H1 (cell line): ENCODE data around the gene SPRR1B. TPM values are rescaled to one million over a fixed set of nuclear protein-coding genes. Genes with fewer than 3 reads are reported as not detected.

Experiments used
- CTCF ChIA-PET: fragments of 300-600 bp; sonication (Branson Sonifier 250); formaldehyde crosslinking; loops from one replicate; lab custom pipeline; 2021; ENCODE audit not compliant: partially characterized antibody; lab: Charles Lee
- POLR2A ChIA-PET: fragments of 300-600 bp; sonication (Branson Sonifier 250); formaldehyde crosslinking; loops from one replicate; lab custom pipeline; 2021; ENCODE audit warnings: inconsistent platforms; ENCODE audit not compliant: partially characterized antibody; lab: Charles Lee
- DNase-seq, 2 experiments: peaks; one replicate each; pipeline versions ENCODE4 v3.0.0 to v3.0.0-alpha.2; 2010 to 2022; ENCODE audit warnings: low spot score in 2 of 2, low read depth in 1 of 2, mixed read lengths in 1 of 2
- FAIRE-seq: peaks from 2 replicates; lab custom pipeline; 2011; peaks lifted over from hg19 to GRCh38; lab: Jason Lieb, UNC
- H2AFZ ChIP-seq: 2 replicates; pipeline ENCODE4 v1.8.1; 2012; ENCODE audit warnings: low read length, inconsistent platforms
- H2AK5ac ChIP-seq: 2 replicates; pipeline ENCODE4 v1.6.1; 2013; ENCODE audit warnings: low read depth, low read length
- H2BK120ac ChIP-seq: replicated peaks from 2 replicates; pipeline ENCODE3; 2013; ENCODE audit warnings: low read depth, low read length, inconsistent platforms
- H2BK12ac ChIP-seq: 2 replicates; pipeline ENCODE4 v1.6.1; 2013; ENCODE audit warnings: low read depth, low read length
- H2BK15ac ChIP-seq: 2 replicates; pipeline ENCODE4 v1.6.1; 2013; ENCODE audit warnings: low read length
- H2BK20ac ChIP-seq: 2 replicates; pipeline ENCODE4 v1.6.1; 2013; ENCODE audit warnings: low read length
- H2BK5ac ChIP-seq: 2 replicates; pipeline ENCODE4 v1.6.1; 2013; ENCODE audit warnings: low read depth, low read length
- H3K14ac ChIP-seq: 2 replicates; pipeline ENCODE4 v1.6.1; 2013; ENCODE audit warnings: inconsistent platforms; ENCODE audit not compliant: insufficient read length
- H3K18ac ChIP-seq: 2 replicates; pipeline ENCODE4 v1.6.1; 2013; ENCODE audit warnings: low read length; ENCODE audit errors: extremely low read depth
- H3K23ac ChIP-seq: 2 replicates; pipeline ENCODE4 v1.6.1; 2013; ENCODE audit warnings: inconsistent platforms; ENCODE audit not compliant: insufficient read length
- H3K23me2 ChIP-seq: 2 replicates; pipeline ENCODE4 v1.6.1; 2013; ENCODE audit warnings: low read depth, low read length
- H3K27ac ChIP-seq: 2 replicates; pipeline ENCODE4 v1.6.1; 2011; ENCODE audit warnings: low read depth, low read length, inconsistent platforms
- H3K27me3 ChIP-seq, 4 experiments: replicated peaks in 1 of 4; 1 replicate in 1 of 4; 2 replicates in 3 of 4; pipeline versions ENCODE4 v1.6.1 to v1.8.1; 2011 to 2013; ENCODE audit warnings: low read length in 3 of 4, mild to moderate bottlenecking in 3 of 4, inconsistent platforms in 2 of 4, mixed read lengths in 2 of 4, moderate library complexity in 1 of 4; ENCODE audit not compliant: control insufficient read depth in 3 of 4, insufficient read depth in 3 of 4; ENCODE audit errors: extremely low read depth in 1 of 4
- H3K36me3 ChIP-seq, 4 experiments: 2 replicates each; pipeline versions ENCODE4 v1.6.1 to v1.8.1; 2011 to 2013; ENCODE audit warnings: mild to moderate bottlenecking in 4 of 4, low read length in 3 of 4, moderate library complexity in 2 of 4, control low read depth in 1 of 4, inconsistent platforms in 1 of 4; ENCODE audit not compliant: insufficient read depth in 4 of 4, control insufficient read depth in 2 of 4
- H3K4ac ChIP-seq: replicated peaks from 2 replicates; pipeline ENCODE3; 2013; ENCODE audit warnings: low read length, low read depth, mixed read lengths, inconsistent platforms; ENCODE audit not compliant: insufficient read length
- H3K4me1 ChIP-seq, 4 experiments: replicated peaks in 1 of 4; 1 replicate in 1 of 4; 2 replicates in 3 of 4; pipeline versions ENCODE4 v1.6.1 to v1.8.1; 2011 to 2013; ENCODE audit warnings: low read length in 3 of 4, inconsistent platforms in 2 of 4, mixed read lengths in 1 of 4; ENCODE audit not compliant: insufficient read depth in 4 of 4, control insufficient read depth in 3 of 4
- H3K4me2 ChIP-seq, 2 experiments: 2 replicates each; pipeline versions ENCODE4 v1.6.1 to v1.8.1; 2011 to 2013; ENCODE audit warnings: low read depth in 2 of 2, low read length in 2 of 2, control low read depth in 1 of 2, inconsistent platforms in 1 of 2, mild to moderate bottlenecking in 1 of 2; ENCODE audit not compliant: insufficient read depth in 1 of 2
- H3K4me3 ChIP-seq, 4 experiments: fragments of 200-600, 300-600 bp in 1 of 4; sonication (generic), shearing (Covaris generic), sonication (Bioruptor Twin) in 1 of 4; 2 replicates each; pipeline versions ENCODE4 v1.5.1 to v1.8.1; 2011 to 2016; ENCODE audit warnings: low read length in 4 of 4, low read depth in 3 of 4, control low read depth in 2 of 4, inconsistent platforms in 2 of 4, mild to moderate bottlenecking in 2 of 4, mixed read lengths in 1 of 4, moderate library complexity in 1 of 4; ENCODE audit not compliant: insufficient read depth in 2 of 4; ENCODE audit errors: extremely low read depth in 1 of 4
- H3K56ac ChIP-seq: replicated peaks from 2 replicates; pipeline ENCODE3; 2013; ENCODE audit warnings: low read depth, mild to moderate bottlenecking, mixed read lengths, low read length, inconsistent platforms; ENCODE audit not compliant: insufficient read length
- H3K79me1 ChIP-seq: 2 replicates; pipeline ENCODE4 v1.6.1; 2013; ENCODE audit warnings: low read depth, low read length, control low read depth
- H3K79me2 ChIP-seq, 2 experiments: 2 replicates each; pipeline versions ENCODE4 v1.6.1 to v1.8.1; 2012 to 2013; ENCODE audit warnings: low read length in 2 of 2, mild to moderate bottlenecking in 2 of 2, inconsistent platforms in 1 of 2; ENCODE audit not compliant: insufficient read depth in 2 of 2, control insufficient read depth in 1 of 2
- H3K9ac ChIP-seq, 4 experiments: replicated peaks in 1 of 4; 1 replicate in 1 of 4; 2 replicates in 3 of 4; pipeline versions ENCODE4 v1.6.1 to v1.8.1; 2011 to 2013; ENCODE audit warnings: low read depth in 3 of 4, low read length in 3 of 4, control low read depth in 2 of 4, mild to moderate bottlenecking in 2 of 4, moderate library complexity in 2 of 4, inconsistent platforms in 1 of 4; ENCODE audit errors: extremely low read depth in 1 of 4
- H3K9me3 ChIP-seq, 2 experiments: 2 replicates each; pipeline versions ENCODE4 v1.6.1 to v1.8.1; 2012 to 2013; ENCODE audit warnings: mild to moderate bottlenecking in 2 of 2, moderate library complexity in 2 of 2, control low read depth in 1 of 2, inconsistent platforms in 1 of 2, low read depth in 1 of 2, low read length in 1 of 2, mixed read lengths in 1 of 2; ENCODE audit not compliant: insufficient read depth in 2 of 2
- H4K20me1 ChIP-seq, 2 experiments: replicated peaks in 1 of 2; 2 replicates each; pipeline versions ENCODE3 to v1.8.1; 2011 to 2013; ENCODE audit warnings: inconsistent platforms in 2 of 2, low read length in 2 of 2, mild to moderate bottlenecking in 1 of 2; ENCODE audit not compliant: insufficient read depth in 2 of 2, control insufficient read depth in 1 of 2
- H4K5ac ChIP-seq: 2 replicates; pipeline ENCODE4 v1.6.1; 2013; ENCODE audit warnings: low read length, low read depth, mixed read lengths, inconsistent platforms; ENCODE audit not compliant: insufficient read length
- H4K8ac ChIP-seq: 2 replicates; pipeline ENCODE4 v1.8.0; 2013; ENCODE audit warnings: mild to moderate bottlenecking, moderate library complexity, low read length, inconsistent platforms; ENCODE audit not compliant: insufficient read depth; ENCODE audit errors: extremely low read depth
- H4K91ac ChIP-seq: replicated peaks from 2 replicates; pipeline ENCODE3; 2013; ENCODE audit warnings: low read length, mixed read lengths, inconsistent platforms; ENCODE audit not compliant: insufficient read length
- ASH2L ChIP-seq: fragments of 200-600, 300-600 bp; sonication (generic); IDR thresholded peaks from one replicate; pipeline ENCODE4 v1.7.1; 2017; ENCODE audit warnings: low read length
- CHD2 ChIP-seq: IDR thresholded peaks from 2 replicates; pipeline ENCODE4 v1.6.1; 2012; ENCODE audit warnings: low read length, improper control_type of control experiment
- CREB1 ChIP-seq: IDR thresholded peaks from 2 replicates; pipeline ENCODE4 v1.6.1; 2012; ENCODE audit warnings: inconsistent platforms
- EGR1 ChIP-seq: IDR thresholded peaks from 2 replicates; pipeline ENCODE4 v1.6.1; 2011; ENCODE audit warnings: low read depth, low read length, borderline replicate concordance
- RNF2 ChIP-seq: fragments of 200-900, 300-1000 bp; sonication (generic); IDR thresholded peaks from 2 replicates; pipeline ENCODE4 v1.7.1; 2016; ENCODE audit warnings: borderline replicate concordance, low read depth, mild to moderate bottlenecking, antibody characterized with exemption, low read length; ENCODE audit not compliant: poor library complexity, severe bottlenecking; ENCODE audit errors: missing control alignments
- TAF1 ChIP-seq: IDR thresholded peaks from 2 replicates; pipeline ENCODE4 v1.6.1; 2011; ENCODE audit warnings: mild to moderate bottlenecking, low read depth, low read length
- WGBS, 2 experiments: shearing (Covaris generic) in 1 of 2; methylation state at CpG; one replicate each; pipeline versions ENCODE4 v1.1.6 to v1.1.7; 2013 to 2015; ENCODE audit warnings: low lambda C conversion rate in 2 of 2, mixed read lengths in 2 of 2, inconsistent platforms in 1 of 2, low coverage in 1 of 2, missing lambda C conversion rate in 1 of 2; ENCODE audit not compliant: insufficient replicate concordance in 2 of 2, insufficient coverage in 1 of 2, insufficient read length in 1 of 2; ENCODE audit errors: extremely low coverage in 1 of 2, missing lambda C conversion rate in 1 of 2; 5-methylcytosine and 5-hydroxymethylcytosine counted together
- polyA plus RNA-seq, 7 experiments: library from polyadenylated mRNA; depleted of rRNA in 3 of 7; stranded (reverse) in 5 of 7; unstranded in 2 of 7; fragments of >200 nt in 5 of 7; fragments of 200-250 nt in 2 of 7; gene quantifications; 1 replicate in 5 of 7; 2 replicates in 1 of 7; 4 replicates in 1 of 7; pipeline versions ENCODE4 v1.2.1 to v1.2.3, GENCODE V29; 2011 to 2013; ENCODE audit warnings: missing spikeins in 2 of 7, mixed read lengths in 2 of 7
- total RNA-seq: library from RNA; stranded (reverse); fragmentation: NEBNext Ultra II Directional; extraction: Animal tissue kit (Norgen Biotek cat#: 25700); gene quantifications from 2 replicates; pipeline ENCODE4 v1.2.1, GENCODE V29; 2021

Gene SPRR1B
- total and polyA plus RNA-seq, 2 of the 8 experiments (the other 6 are each of a cell fraction or from before 2014, with no cell fraction given), result 0.23 TPM; not detected in 1

- H2AK5ac ChIP-seq, result no peak overlapping the region
- H3K23me2 ChIP-seq, result no peaks in the 10 kb centered on the region; the same call in 1 of the 2 replicates
- H3K9me3 ChIP-seq, result 0 out of 4 replicates have a peak, but pooled peaks cover 0 to 4% of the 10 kb centered on the region in 2 experiments
- WGBS, 2 experiments, result 100% methylated on average over 1 of the region's 1 CpG; no CpG with 5 or more reads in 1 of the 2 experiments
- H3K4me1 ChIP-seq, result peaks cover 0 to 4% (median 2%) of the 10 kb centered on the region in 4 experiments; a peak in 1 of 7 replicates
- no peak overlapping the region for H3K4me3 ChIP-seq
- H2BK5ac ChIP-seq, result no peak overlapping the region
- H4K91ac ChIP-seq, result no peak overlapping the region
- H4K20me1 ChIP-seq, result no peaks in the 10 kb centered on the region
- H3K4me2 ChIP-seq, result no peak overlapping the region
- H3K36me3 ChIP-seq, result no peaks in the 10 kb centered on the region
- DNase-seq, result no peak
- H3K27me3 ChIP-seq, result no peaks in the 10 kb centered on the region
- no peak overlapping the region for H2BK20ac ChIP-seq
- no peaks in the 10 kb centered on the region for H3K79me1 ChIP-seq
- H3K56ac ChIP-seq, result no peak overlapping the region
- no peak overlapping the region for H4K5ac ChIP-seq
- no peak overlapping the region for H3K9ac ChIP-seq
- ChIA-PET POLR2A (no interaction called here), CTCF (interaction anchor here (0.6 to 2.7 kb wide), 5 partner anchors 9 to 954 kb away, joined by 3 to 7 read pairs (median 3); no protein-coding TSS in a partner anchor)
- H3K18ac ChIP-seq, result no peak overlapping the region
- H2BK120ac ChIP-seq, result no peak overlapping the region
- no peak for FAIRE-seq
- no peaks in the 10 kb centered on the region for H3K79me2 ChIP-seq
- no peak overlapping the region for H2BK15ac ChIP-seq
- H3K27ac ChIP-seq, result no peak overlapping the region
- H3K4ac ChIP-seq, result no peak overlapping the region
- no peak overlapping the region for H4K8ac ChIP-seq
- no peak overlapping the region for H3K23ac ChIP-seq
- H3K14ac ChIP-seq, result no peak overlapping the region
- TF ChIP-seq CHD2 (no peak), EGR1 (no peak), ASH2L (no peak), CREB1 (no peak), RNF2 (no peak), TAF1 (no peak)
- H2AFZ ChIP-seq, result no peak overlapping the region
- H2BK12ac ChIP-seq, result no peak overlapping the region
Measured at GRCh38 chr1:153000294-153000693, 30.7 kb upstream of the SPRR1B start.
